Posterior cingulate gyrus (tissue), 11 donors: ENCODE results near the gene SFXN4.

Experiments
- DNase-seq, 10 donors: peaks; one replicate each; pipeline versions ENCODE4 v3.0.0 to v3.0.0-alpha.2; 2020 to 2021; ENCODE audit warnings: mixed read lengths in 3 of 10
- intact Hi-C: fragments of 100-400 bp; cut with DNase I; formaldehyde crosslinking; loops from one replicate; pipeline ENCODE4 v1.15.1; 2023

The SFXN4 gene, protein sequence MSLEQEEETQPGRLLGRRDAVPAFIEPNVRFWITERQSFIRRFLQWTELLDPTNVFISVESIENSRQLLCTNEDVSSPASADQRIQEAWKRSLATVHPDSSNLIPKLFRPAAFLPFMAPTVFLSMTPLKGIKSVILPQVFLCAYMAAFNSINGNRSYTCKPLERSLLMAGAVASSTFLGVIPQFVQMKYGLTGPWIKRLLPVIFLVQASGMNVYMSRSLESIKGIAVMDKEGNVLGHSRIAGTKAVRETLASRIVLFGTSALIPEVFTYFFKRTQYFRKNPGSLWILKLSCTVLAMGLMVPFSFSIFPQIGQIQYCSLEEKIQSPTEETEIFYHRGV

DNA sequence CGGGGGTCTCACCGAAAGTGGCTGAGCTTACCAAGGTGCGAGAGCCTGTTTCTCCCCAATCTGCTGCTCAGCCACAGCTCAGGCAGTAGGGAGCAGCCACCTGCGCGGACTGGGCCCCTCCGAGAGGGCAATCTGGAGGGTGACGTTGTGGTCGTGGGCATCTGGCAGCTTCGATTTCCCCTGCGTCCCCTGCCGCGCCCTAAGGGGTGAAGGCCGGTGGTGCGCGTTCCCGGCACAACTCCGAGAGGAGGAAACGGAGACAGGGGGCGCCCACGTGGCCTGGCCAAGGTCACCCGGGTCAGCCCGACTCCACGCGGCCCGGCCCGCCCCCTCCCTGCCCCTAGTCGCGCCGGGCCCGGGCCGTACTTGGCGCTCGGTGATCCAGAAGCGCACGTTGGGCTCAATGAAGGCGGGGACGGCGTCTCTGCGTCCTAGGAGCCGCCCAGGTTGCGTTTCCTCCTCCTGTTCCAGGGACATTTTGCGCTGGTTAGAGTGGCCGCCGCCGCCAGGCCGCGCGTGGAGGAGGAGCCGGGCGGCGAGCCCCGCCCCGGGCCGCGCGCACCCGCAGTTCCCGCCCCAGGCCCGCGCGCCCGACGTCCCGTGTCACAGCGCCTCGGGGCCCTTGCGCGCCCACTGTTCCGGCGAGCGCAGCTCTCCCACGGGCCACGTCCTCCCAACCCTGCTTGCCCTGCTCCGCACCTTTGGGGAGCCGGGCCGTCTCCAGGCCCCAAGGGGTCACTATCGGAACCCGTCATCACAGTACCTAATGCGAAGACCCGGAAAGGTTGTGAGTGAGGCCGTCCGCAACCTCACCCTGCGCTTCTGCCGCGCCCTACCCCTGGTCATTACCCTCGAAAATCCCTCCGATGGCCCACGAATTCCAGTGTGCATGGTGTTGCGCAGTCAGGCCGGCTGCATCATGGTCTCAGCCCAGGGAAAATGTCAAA, at the start of gene SFXN4:
SFXN4 (minus strand) TSS at position 544 of the 947 bp plus-strand sequence; CDS start at position 477, 67 bp downstream.
- peak; percentile 71 to 97 (median 84) for DNase-seq
- intact Hi-C loops, result loop anchor here (5.0 kb wide), 1 partner anchor 42 kb away; the partner anchor contains the start of gene GRK5

DNA sequence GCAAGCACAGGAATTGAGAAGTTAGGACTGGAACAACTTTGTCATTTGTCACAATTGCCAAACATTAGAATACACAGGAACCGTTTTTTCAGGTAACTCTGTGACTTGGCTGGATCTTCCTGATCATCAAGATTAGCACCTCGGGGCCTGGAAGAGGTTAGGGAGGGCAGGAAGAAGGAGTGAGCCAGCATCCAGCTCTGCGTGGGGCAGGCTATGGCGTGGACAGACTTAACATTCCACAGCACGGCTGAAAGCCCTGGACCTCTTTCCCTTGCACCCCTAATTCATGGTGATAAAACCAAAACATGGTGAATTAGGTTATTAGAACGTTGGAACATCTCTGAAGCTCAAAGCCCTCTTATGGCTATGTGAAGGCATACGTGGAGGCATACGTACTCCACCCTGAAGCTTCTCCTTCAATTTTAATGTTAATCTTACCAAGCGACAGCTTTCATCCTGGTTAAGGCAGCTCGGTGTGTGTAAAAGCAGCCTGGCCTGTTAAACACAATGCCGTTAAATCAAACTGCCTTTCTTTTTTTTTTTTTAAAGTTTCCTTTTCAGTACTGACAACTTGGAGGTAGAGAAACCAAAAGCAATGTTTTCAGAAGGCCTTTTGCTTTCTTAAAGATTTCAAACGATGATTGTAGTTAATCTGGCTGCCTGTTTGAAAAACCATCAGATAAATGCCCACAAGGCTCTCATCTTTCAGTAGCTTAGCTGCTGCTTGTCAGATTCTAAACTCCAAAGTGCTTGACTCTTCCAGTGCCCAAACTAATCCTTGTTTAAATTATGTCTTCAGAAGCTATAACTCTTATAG, 46.3 kb upstream of the SFXN4 start:
- no peak for DNase-seq
- intact Hi-C loops, result no loop called here

DNA sequence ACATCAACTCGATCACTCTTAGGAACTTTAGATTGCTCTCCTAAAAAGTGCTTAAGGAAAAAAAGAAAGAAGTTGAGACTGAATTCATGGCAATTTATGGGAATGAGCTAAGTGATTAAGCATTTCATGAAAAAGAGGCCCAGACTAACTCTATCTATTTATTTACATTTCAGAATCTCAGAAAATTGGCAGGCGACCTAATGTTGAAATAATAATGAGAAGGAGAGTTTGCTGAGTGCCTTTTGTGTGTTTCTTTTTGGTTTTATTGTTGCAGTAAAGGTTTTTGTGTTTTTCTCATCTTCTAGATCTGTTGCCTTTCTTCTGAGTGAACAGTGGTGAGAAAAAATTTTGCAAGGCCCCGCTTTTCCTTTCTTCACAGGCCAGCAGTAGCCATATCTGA, 45.7 kb upstream of the SFXN4 start:
- intact Hi-C loops, result no loop called here
- DNase-seq, result no peak

DNA sequence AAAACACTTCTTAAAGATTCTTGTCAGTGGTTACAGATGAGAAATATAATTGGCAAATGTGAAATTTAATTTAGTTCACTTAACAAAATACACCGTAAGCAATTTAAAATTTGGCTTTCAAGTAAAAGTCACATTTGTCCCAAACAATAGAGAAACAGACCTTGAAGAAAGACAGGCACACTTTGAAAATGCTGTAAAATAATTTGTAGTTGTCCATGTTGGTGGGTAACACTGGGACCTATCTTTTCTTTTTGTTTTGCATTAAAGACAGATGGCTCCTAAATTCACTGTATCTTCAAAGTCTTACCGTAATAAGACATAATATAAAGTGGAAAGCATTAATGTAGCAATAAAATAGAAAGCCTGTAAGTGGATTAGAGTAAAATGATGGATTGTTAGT, 45.1 kb upstream of the SFXN4 start:
- intact Hi-C loops, result no loop called here
- no peak for DNase-seq

DNA sequence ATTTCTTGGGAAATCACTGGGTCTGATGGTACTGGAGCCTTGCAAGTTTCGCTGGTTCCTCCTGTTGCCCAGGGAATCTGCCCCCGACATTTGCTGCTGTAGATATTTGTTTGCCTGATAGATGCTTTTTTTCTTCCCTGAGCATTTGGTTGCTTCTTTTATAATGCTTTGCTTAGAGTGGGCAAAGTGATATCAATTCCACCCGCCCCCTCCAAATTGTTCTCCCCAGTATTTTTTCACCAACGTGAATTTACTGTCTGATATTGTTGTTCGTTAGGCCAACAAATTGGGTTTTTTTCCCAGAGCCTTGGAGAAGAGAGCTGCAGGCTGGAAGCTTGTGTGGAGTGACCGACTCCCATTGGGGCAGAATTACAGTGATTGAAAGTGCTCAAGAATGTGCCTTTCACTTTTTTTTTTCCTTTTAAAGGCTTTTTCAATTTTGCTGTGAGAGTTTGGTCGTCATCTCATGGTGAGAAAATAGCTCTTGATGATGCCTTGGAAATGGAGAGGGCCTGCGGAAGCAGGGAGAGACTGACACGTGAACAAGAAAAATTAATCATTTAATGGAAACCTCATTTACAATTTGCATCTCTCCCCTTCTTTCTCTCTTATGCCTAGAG, 44.3 kb upstream of the SFXN4 start:
- DNase-seq, result no peak
- intact Hi-C loops, result loop anchor here (5.0 kb wide), 1 partner anchor 43 kb away; the partner anchor contains the start of gene SFXN4

DNA sequence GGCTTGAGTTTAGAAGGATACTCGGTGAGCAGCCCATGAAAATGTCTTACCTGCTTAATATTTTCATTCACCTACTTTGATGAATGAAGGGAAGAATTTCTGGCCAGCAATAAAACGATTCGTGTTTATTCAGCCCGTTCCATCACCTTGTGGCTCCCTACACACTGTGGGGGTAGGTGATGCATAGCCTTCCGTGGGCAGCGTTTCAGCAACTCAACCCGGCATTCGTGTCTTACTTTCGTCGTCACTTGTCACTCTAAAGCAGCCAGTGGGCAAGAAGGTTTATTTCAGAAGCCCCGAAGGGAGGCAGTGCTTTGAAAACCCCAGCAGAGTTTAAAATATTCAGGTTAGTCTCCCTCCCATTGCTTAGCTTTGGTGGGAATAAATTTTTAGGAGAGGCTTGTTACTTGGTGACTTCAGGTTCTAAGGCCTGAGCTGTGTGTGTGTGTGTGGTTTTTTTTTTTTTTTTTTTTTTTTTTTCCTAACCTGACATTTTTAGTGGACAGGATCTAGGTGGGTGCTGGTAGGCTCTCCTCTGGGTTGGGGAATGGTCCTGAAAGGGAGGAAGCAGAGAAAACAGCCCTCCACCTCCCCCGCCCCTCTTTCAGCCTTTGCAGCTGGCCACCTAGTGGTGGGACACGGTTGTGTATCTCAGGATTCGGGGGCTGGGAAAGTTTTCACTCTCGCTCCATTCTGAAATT, 43.7 kb upstream of the SFXN4 start:
- intact Hi-C loops, result loop anchor here (5.0 kb wide), 1 partner anchor 42 kb away; the partner anchor contains the start of gene SFXN4

DNA sequence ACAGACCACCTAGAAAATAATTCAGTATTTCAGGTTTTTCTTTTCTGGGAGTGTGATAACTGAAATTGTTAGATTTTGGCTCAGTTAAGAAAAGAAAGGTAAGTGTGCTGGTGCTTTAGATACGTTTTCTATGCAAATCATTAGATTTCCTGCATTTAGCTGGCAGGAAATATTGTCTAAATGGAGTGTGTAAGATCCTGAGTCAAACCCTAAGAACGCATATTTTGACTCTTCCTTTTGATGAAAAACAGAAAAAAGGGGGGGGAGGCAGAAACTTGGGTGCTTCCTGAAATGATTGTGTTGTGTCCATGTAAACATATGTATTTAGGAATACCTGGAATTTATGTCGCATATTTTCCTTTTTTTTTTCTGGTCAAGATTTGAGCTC, 43.0 kb upstream of the SFXN4 start:
- intact Hi-C loops, result loop anchor here (5.0 kb wide), 1 partner anchor 41 kb away; the partner anchor contains the start of gene SFXN4
- no peak for DNase-seq

More for the DNA sequence above, 43.7 kb upstream of the SFXN4 start:
- peak in 9 of 10 donors; percentile 22 to 92 (median 65) for DNase-seq

DNA sequence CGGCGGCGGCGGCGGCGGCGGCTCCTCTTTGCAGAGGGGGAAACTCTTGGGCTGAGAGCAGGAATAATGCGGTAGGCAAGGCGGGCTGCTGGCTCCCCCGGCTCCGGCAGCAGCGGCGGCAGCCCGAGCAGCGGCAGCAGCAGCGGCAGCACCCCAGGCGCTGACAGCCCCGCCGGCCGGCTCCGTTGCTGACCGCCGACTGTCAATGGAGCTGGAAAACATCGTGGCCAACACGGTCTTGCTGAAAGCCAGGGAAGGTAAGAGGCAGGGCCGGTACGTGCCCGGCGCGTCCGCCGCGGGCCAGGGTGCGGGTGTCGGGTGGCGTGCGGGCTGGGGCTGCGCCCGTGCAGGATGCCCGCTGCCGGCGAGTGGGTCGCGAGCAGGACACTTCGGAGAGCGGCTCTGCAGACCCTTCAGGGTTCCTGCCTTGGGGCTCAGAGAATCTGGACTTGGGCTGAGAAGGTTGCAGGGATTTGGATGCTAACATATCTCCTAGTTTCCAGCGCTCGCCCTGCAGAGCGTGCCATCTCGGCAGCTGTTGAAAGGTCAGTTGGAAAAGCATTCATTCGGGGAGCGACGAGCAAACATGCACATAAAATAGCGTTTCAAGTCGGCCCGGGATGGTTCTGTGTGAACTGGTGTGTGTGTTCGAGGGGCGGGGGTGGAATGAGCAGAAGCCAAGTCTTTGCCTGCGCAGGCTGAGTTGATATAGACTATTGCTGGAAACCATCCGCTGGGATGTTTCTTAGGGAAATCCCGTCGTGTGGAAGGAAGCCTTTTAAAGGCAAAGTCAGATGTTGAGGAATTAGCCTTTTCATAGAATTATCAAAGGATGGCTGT, 42.4 kb upstream of the SFXN4 start:
- peak in 9 of 10 donors; percentile 23 to 93 (median 36) for DNase-seq
- intact Hi-C loops, result loop anchor here (2.0 to 5.0 kb wide), 2 partner anchors 41 to 237 kb away; partner anchors contain the start of gene SFXN4

DNA sequence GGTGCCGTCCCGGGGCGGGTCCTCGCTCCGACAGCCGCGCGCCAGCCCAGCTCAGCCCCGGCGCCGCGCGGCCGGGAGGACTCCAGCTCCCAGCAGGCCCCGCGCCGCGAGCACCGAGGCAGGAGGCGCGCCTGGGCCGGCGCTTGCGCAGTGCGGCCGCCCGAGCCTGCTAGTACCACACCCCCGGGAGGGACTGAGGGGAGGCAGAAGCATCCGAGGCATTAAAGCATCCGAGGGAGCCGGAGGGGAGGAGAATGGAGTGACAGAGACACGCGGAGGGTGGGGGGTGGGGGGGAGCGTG, 41.8 kb upstream of the SFXN4 start, which contains the start of gene GRK5:
GRK5 (plus strand) TSS at position 206 of the 301 bp plus-strand sequence. CDS start 347 bp downstream, outside the sequence.
- intact Hi-C loops, result loop anchor here (2.0 to 5.0 kb wide), 2 partner anchors 40 to 237 kb away; partner anchors contain the start of gene SFXN4

DNA sequence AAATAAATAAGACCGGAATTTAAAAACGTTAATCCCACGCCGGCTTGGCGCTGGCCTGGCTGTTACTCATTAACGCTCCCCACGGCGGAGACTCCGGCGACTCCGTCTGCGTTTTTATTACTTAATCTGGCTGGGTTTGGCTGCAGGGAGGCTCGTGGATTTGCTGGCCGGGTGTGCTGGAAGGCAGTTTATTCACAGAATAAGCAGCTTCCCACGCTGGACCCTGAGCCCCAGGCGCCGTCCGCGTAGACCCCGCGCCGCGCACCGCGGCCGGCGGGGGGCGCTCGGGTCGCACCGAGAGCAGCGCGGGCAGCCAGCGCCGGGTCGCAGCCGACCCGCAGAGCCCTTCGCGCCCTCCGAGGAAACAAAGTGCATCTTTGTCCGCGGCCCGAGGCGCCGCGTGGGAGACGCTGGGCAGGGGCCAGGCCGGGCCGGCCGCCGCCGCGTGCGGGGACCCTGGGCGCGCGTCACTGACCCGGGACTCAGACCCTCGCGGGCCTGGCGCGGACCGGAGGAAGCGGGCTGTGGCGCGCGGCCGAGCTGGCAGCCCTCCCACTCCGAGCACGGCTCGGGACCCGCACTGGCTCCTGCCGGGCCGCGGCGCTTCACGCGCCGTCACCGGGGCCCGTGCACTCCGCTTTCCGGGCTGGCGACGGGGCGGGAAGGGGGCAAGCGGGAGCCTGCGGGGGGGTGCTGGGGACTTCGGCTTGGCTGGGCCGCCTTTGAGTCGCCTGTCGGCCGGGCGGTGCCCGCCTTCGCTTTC, 41.3 kb upstream of the SFXN4 start:
- intact Hi-C loops, result loop anchor here (2.0 to 5.0 kb wide), 2 partner anchors 39 to 238 kb away; partner anchors contain the start of gene SFXN4

More for the DNA sequence above, 41.8 kb upstream of the SFXN4 start, which contains the start of gene GRK5:
- DNase-seq, result peak; percentile 88 to 99 (median 92)

DNA sequence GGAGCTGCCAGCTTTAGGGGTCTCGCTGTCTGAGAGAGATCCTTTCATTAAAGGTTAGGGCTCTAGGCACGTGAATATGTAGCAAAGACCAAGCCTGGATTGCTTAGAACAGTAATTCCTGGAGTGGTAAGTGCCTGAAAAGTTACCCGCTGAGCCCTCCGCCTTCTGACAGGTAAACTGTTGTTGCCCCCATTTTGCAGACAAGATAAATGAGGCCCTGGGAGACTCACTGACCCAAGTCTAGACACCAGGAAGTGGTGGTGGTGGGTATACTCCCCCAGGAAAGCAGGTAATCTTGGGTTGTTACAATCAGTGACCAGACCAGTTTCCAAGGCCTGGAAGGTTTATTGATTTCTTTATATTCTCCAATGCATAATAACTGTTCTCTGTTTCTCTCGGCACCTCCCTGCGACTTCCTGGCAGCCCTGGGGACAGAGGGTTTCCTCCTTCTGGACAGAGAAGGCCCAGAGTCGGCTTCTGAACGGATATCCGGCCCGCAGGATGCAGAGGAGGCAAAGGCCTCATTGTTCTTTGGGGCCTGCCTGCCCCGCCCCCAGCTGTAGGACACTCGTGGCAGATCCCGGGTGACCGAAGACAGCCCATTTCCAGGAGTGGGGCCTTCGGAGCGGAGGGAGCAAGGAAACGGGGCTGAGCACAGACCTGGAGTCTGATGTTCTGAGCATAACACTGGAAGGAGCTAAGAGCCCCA, 40.5 kb upstream of the SFXN4 start:
- DNase-seq, result peak in 8 of 10 donors; percentile 20 to 90 (median 44)

More for the DNA sequence above, 41.3 kb upstream of the SFXN4 start:
- peak; percentile 38 to 94 (median 48) for DNase-seq

DNA sequence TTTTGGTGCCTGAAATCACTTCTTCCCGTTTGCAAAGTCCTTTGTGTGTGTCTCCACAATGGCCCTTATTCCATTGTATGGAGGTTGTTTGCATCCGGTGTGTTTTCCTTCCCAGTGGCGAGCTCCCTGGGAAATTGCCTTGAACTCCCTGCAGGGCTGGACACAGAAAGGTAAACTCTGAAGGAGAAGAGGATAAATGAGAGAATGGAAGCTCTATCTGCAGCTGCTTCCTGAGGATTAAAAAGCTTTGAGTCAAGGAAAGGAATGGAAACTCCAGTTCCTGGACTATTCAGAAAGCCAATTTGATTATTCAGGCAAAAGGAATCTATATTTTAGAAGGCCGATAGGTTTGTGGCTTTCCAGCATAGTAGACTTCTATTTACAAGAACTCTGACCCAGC, 37.5 kb upstream of the SFXN4 start:
- intact Hi-C loops, result no loop called here
- no peak for DNase-seq

More for the DNA sequence above, 40.5 kb upstream of the SFXN4 start:
- intact Hi-C loops, result loop anchor here (2.0 to 5.0 kb wide), 2 partner anchors 39 to 239 kb away; partner anchors contain the start of gene SFXN4

DNA sequence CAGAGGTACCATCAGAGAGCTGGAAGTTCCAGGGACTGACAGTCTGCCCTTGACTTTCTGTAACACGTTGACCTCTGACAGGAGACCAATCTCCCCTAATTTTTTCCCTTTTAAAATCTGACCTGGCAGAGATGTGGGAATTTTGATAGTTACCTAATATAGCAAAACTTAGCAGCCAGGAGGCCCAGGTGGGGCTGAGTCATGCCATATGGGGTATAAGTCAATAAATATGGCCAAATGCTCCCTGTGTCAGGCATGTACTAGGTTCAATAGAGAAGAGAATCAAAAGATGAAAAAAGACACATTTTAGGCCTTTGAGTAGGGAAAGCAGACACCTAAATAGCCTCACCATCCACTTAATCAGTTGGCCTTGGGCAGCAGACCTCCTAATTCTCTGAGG, 35.7 kb upstream of the SFXN4 start:
- intact Hi-C loops, result no loop called here
- DNase-seq, result no peak

DNA sequence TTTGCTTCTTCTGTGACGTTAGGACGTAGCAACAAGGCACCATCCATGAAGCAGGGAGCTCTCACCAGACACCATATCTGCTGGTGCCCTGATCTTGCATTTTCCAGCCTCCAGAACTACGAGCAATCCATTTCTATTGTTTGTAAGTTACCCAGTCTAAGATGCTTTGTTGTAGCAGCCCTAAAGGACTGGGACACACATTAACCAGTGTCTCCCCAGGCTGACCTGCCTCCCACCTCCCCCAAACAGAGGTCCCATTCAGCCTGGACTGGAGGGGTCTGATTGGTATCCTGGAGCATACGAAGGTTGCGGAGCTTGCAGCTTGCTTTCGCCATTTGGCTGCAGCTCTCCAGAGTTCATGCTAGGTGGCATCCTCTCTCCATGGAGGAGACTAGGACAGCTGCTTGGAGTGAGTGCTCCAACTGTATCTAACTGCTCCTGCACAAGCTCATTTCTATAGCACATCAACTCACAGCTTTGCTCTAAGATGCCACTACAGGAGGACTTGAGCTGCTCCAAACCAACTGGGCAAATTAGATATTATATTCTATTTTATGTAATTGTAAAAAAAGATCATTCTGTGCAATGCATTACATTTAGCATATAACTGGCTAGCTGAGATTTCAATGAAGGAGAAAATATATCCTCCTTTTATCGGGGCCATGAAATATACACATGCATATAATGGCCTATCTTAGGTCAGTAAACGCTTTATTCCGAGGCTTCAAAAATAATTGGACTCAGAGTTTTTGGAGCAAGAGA, 33.9 kb upstream of the SFXN4 start:
- intact Hi-C loops, result loop anchor here (2.0 kb wide), 2 partner anchors 217 to 245 kb away; no protein-coding TSS in a partner anchor
- DNase-seq, result peak in 9 of 10 donors; percentile 40 to 94 (median 64)

DNA sequence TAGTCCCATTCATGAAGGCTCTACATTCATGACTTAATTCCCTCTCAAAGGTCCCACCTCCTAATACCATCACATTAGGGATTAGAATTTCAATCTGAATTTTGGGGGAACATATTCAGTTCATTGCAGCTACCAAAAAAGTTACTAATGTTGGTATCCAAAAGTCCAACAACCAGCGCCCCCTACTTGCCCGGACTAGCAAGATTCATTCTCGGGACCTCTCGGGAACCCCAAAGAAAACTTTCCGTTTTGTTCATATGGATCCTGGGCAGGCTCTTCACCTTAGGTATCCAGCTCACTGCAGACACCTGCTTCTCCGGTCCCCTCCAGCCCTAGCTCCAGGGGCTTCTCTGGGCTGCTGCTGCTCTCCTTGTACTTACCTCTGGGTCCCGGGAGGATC, 32.9 kb upstream of the SFXN4 start:
- intact Hi-C loops, result loop anchor here (2.0 kb wide), 2 partner anchors 218 to 246 kb away; no protein-coding TSS in a partner anchor
- DNase-seq, result peak in 2 of 10 donors; percentile 10 to 33
